ENCODE results near the gene USP40. TPM values are rescaled to one million over a fixed set of nuclear protein-coding genes. Genes with fewer than 3 reads are reported as not detected.
A peak's percentile ranks its signal among the peaks of the same experiment; 100 is the strongest.

Gene USP40
- total and polyA plus RNA-seq, 4 experiments from 2014 or later: 4.4 to 21.6 (median 11.7) TPM

DNA sequence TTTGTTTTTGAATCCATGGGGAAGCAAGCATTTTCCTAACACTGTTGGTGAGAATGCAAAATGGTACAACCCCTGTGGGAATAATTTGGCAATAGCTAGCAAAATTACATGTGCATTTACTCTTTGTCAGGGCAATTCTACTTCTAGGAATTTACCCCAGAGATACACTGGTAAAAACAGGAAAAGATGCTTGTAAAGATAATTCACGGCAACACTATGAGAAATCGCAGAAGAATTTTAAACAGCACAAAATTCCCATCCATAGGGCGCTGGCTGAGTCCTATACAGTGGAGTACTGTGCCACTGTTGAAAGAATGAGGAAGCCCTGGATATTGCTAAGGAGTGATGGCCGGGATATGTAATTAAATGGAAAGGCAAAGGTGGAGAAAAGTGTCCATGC is 136.5 kb downstream of the USP40 start:
- peak overlapping the region in 6 of 8 donors; percentile 18 to 61 (median 43) for H3K4me3 Mint-ChIP-seq
- peaks cover 55% of the 10 kb centered on the region for H3K4me1 ChIP-seq (ENCODE audit: insufficient read depth, low read length)
- H3K36me3 ChIP-seq (ENCODE audit: insufficient read depth, low read length): peaks cover 9% of the 10 kb centered on the region
- H3K27ac ChIP-seq (ENCODE audit: low read depth, low read length): no peak overlapping the region
- peaks cover 46 to 71% (median 61%) of the 10 kb centered on the region in 4 donors for H3K4me1 Mint-ChIP-seq
- POLR2A ChIA-PET (ENCODE audit: partially characterized antibody): interaction anchor here (2.3 to 2.8 kb wide), 2 partner anchors 9 to 11 kb away, joined by 9 read pairs; no protein-coding TSS in a partner anchor
- peaks cover 36 to 59% of the 10 kb centered on the region in 2 donors for H3K36me3 Mint-ChIP-seq
- H3K4me3 ChIP-seq (ENCODE audit: low read length in 2 of 2): no peak overlapping the region
- CTCF ChIA-PET (ENCODE audit: partially characterized antibody): interaction anchor here (1.6 to 18.3 kb wide), 3 partner anchors 9 to 26 kb away, joined by 4 to 342 read pairs (median 7); no protein-coding TSS in a partner anchor
- no peak for DNase-seq
- peaks cover 0 to 7% (median under 1%) of the 10 kb centered on the region in 8 donors for H3K9me3 Mint-ChIP-seq
- H3K27me3 Mint-ChIP-seq: no peaks in the 10 kb centered on the region
- intact Hi-C loops (cut with micrococcal nuclease): no loop called here
- H3K27ac Mint-ChIP-seq: peak overlapping the region in 5 of 7 donors; percentile 4 to 65 (median 11)
- H3K9me3 ChIP-seq (ENCODE audit: control insufficient read depth in 1 of 2, low read length in 2 of 2): no peaks in the 10 kb centered on the region
- H3K27me3 ChIP-seq (ENCODE audit: insufficient read depth, low read length): no peaks in the 10 kb centered on the region

GRCh38 chr2:233429175-233429897 is 137.2 kb downstream of the USP40 start:
- Histone ChIP-seq H3K9me3 (ENCODE audit: control insufficient read depth in 1 of 2, low read length in 2 of 2) (no peaks in the 10 kb centered on the region), H3K4me3 (ENCODE audit: low read length in 2 of 2) (no peak overlapping the region), H3K4me1 (ENCODE audit: insufficient read depth, low read length) (peaks cover 60% of the 10 kb centered on the region), H3K36me3 (ENCODE audit: insufficient read depth, low read length) (peaks cover 1% of the 10 kb centered on the region), H3K27ac (ENCODE audit: low read depth, low read length) (no peak overlapping the region), H3K27me3 (ENCODE audit: insufficient read depth, low read length) (no peaks in the 10 kb centered on the region)
- peaks cover 31 to 56% of the 10 kb centered on the region in 2 donors for H3K36me3 Mint-ChIP-seq
- peak overlapping the region in 4 of 7 donors; percentile 36 to 65 (median 46) for H3K27ac Mint-ChIP-seq
- POLR2A ChIA-PET (ENCODE audit: partially characterized antibody): interaction anchor here (1.3 to 2.8 kb wide), 4 partner anchors 8 to 98 kb away, joined by 3 to 9 read pairs (median 6); no protein-coding TSS in a partner anchor
- intact Hi-C loops (cut with micrococcal nuclease): loop anchor here (10.0 kb wide), 1 partner anchor 165 kb away; no protein-coding TSS in a partner anchor
- DNase-seq: no peak
- peaks cover 49 to 76% (median 62%) of the 10 kb centered on the region in 4 donors for H3K4me1 Mint-ChIP-seq
- peak overlapping the region in 3 of 8 donors; percentile 26 to 39 (median 30) for H3K4me3 Mint-ChIP-seq
- H3K27me3 Mint-ChIP-seq: no peaks in the 10 kb centered on the region
- peaks cover 0 to 7% (median under 1%) of the 10 kb centered on the region in 8 donors for H3K9me3 Mint-ChIP-seq
- CTCF ChIA-PET (ENCODE audit: partially characterized antibody): interaction anchor here (1.6 to 18.3 kb wide), 3 partner anchors 10 to 25 kb away, joined by 4 to 342 read pairs (median 7); no protein-coding TSS in a partner anchor

DNA sequence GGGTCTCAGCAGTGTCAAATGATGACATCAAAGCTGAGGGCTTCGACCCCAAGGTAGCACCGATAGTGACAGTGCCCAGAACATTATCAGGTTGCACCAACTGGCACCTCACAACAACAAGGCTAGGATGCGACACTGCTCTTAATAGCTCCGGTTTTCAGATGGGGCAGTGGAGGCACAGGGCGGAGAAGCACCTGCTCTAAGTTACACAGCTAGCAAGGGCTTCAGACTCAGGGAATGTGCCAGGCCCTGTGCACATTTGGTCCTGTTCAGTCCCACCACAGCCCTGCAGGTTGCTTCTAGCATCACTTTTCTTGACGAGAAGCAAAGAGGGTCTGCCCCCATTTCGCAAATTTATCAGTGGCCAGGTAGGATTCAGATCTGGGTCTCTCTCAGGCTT is 138.1 kb downstream of the USP40 start:
- CTCF ChIA-PET (ENCODE audit: partially characterized antibody): interaction anchor here (11.3 to 18.3 kb wide), 2 partner anchors 17 to 24 kb away, joined by 156 to 342 read pairs; no protein-coding TSS in a partner anchor
- peak overlapping the region in 3 of 7 donors; percentile 12 to 58 (median 24) for H3K27ac Mint-ChIP-seq
- no peak for DNase-seq
- peak overlapping the region in 1 of 8 donors; percentile 14 for H3K4me3 Mint-ChIP-seq
- peaks cover 26 to 56% of the 10 kb centered on the region in 2 donors for H3K36me3 Mint-ChIP-seq
- H3K4me3 ChIP-seq (ENCODE audit: low read length in 2 of 2): no peak overlapping the region
- H3K9me3 ChIP-seq (ENCODE audit: control insufficient read depth in 1 of 2, low read length in 2 of 2): no peaks in the 10 kb centered on the region
- peaks cover 0 to 7% (median under 1%) of the 10 kb centered on the region in 8 donors for H3K9me3 Mint-ChIP-seq
- POLR2A ChIA-PET (ENCODE audit: partially characterized antibody): interaction anchor here (1.3 to 2.8 kb wide), 3 partner anchors 9 to 97 kb away, joined by 3 to 9 read pairs (median 4); no protein-coding TSS in a partner anchor
- H3K27ac ChIP-seq (ENCODE audit: low read depth, low read length): no peak overlapping the region
- H3K4me1 Mint-ChIP-seq: peaks cover 53 to 85% (median 68%) of the 10 kb centered on the region in 4 donors
- peaks cover 69% of the 10 kb centered on the region for H3K4me1 ChIP-seq (ENCODE audit: insufficient read depth, low read length)
- intact Hi-C loops (cut with micrococcal nuclease): loop anchor here (10.0 kb wide), 1 partner anchor 164 kb away; no protein-coding TSS in a partner anchor
- no peaks in the 10 kb centered on the region for H3K27me3 Mint-ChIP-seq
- H3K36me3 ChIP-seq (ENCODE audit: insufficient read depth, low read length): no peaks in the 10 kb centered on the region
- no peaks in the 10 kb centered on the region for H3K27me3 ChIP-seq (ENCODE audit: insufficient read depth, low read length)

DNA sequence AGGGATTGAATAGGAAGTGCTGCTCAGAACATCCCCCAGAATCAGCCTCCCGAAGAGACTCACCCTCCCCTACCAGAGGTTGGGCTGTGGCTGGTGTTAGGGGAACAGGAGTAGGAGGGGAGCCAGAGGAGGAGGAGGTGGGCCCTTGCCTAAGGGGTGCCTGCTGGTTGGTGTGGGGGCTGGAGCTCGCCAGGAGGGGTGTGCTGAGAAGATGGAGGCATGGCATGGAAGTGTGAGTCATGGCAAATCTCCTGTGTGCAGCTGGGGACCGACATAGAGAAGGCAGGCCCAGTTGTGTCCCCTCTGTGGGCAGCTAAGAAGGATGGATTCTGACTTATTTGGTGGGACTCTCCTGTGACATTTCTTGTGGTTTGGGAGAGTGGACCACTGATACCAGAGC is 138.6 kb downstream of the USP40 start:
- no peak for DNase-seq
- H3K4me3 ChIP-seq (ENCODE audit: low read length in 2 of 2): no peak overlapping the region
- intact Hi-C loops (cut with micrococcal nuclease): loop anchor here (10.0 kb wide), 1 partner anchor 163 kb away; no protein-coding TSS in a partner anchor
- Mint-ChIP-seq H3K27me3 (no peaks in the 10 kb centered on the region), H3K27ac (peak overlapping the region in 5 of 7 donors; percentile 24 to 87 (median 58)), H3K9me3 (peaks cover 0 to 7% (median under 1%) of the 10 kb centered on the region in 8 donors), H3K4me1 (peaks cover 54 to 89% (median 70%) of the 10 kb centered on the region in 4 donors), H3K4me3 (peak overlapping the region in 2 of 8 donors; percentile 14 to 20), H3K36me3 (peaks cover 22 to 56% of the 10 kb centered on the region in 2 donors)
- H3K36me3 ChIP-seq (ENCODE audit: insufficient read depth, low read length): no peaks in the 10 kb centered on the region
- no peaks in the 10 kb centered on the region for H3K27me3 ChIP-seq (ENCODE audit: insufficient read depth, low read length)
- peaks cover 73% of the 10 kb centered on the region for H3K4me1 ChIP-seq (ENCODE audit: insufficient read depth, low read length)
- H3K9me3 ChIP-seq (ENCODE audit: control insufficient read depth in 1 of 2, low read length in 2 of 2): no peaks in the 10 kb centered on the region
- CTCF ChIA-PET (ENCODE audit: partially characterized antibody): interaction anchor here (1.4 to 18.3 kb wide), 3 partner anchors 12 to 24 kb away, joined by 3 to 342 read pairs (median 156); no protein-coding TSS in a partner anchor
- no peak overlapping the region for H3K27ac ChIP-seq (ENCODE audit: low read depth, low read length)
- POLR2A ChIA-PET (ENCODE audit: partially characterized antibody): interaction anchor here (1.3 to 2.8 kb wide), 3 partner anchors 9 to 97 kb away, joined by 3 to 9 read pairs (median 4); no protein-coding TSS in a partner anchor

GRCh38 chr2:233426619-233427342 is 139.8 kb downstream of the USP40 start:
- POLR2A ChIA-PET (ENCODE audit: partially characterized antibody): interaction anchor here (0.9 to 1.5 kb wide), 4 partner anchors 10 to 19 kb away, joined by 3 to 7 read pairs (median 3); no protein-coding TSS in a partner anchor
- peak overlapping the region; percentile 9 to 84 (median 57) for H3K27ac Mint-ChIP-seq
- Histone ChIP-seq H3K27me3 (ENCODE audit: insufficient read depth, low read length) (no peaks in the 10 kb centered on the region), H3K4me3 (ENCODE audit: low read length in 2 of 2) (no peak overlapping the region), H3K4me1 (ENCODE audit: insufficient read depth, low read length) (peaks cover 86% of the 10 kb centered on the region), H3K9me3 (ENCODE audit: control insufficient read depth in 1 of 2, low read length in 2 of 2) (no peaks in the 10 kb centered on the region), H3K27ac (ENCODE audit: low read depth, low read length) (no peak overlapping the region), H3K36me3 (ENCODE audit: insufficient read depth, low read length) (no peaks in the 10 kb centered on the region)
- CTCF ChIA-PET (ENCODE audit: partially characterized antibody): interaction anchor here (1.4 to 18.3 kb wide), 3 partner anchors 11 to 22 kb away, joined by 3 to 342 read pairs (median 156); no protein-coding TSS in a partner anchor
- peaks cover 60 to 97% (median 79%) of the 10 kb centered on the region in 4 donors for H3K4me1 Mint-ChIP-seq
- intact Hi-C loops (cut with micrococcal nuclease): loop anchor here (10.0 kb wide), 1 partner anchor 162 kb away; no protein-coding TSS in a partner anchor
- DNase-seq: no peak
- H3K4me3 Mint-ChIP-seq: peak overlapping the region in 4 of 8 donors; percentile 14 to 52 (median 38)
- H3K27me3 Mint-ChIP-seq: no peaks in the 10 kb centered on the region
- peaks cover 23 to 53% of the 10 kb centered on the region in 2 donors for H3K36me3 Mint-ChIP-seq
- H3K9me3 Mint-ChIP-seq: peaks cover 0 to 7% (median under 1%) of the 10 kb centered on the region in 8 donors
